Measurements from ENCODE around the gene MACROD1. TPM values are rescaled to one million over a fixed set of nuclear protein-coding genes. Genes with fewer than 3 reads are reported as not detected.

The MACROD1 gene
- total and polyA plus RNA-seq, 2 of the 13 experiments (the other 11 are each of a cell fraction or from before 2014, with no cell fraction given), result 23.1 to 34.5 TPM

DNA sequence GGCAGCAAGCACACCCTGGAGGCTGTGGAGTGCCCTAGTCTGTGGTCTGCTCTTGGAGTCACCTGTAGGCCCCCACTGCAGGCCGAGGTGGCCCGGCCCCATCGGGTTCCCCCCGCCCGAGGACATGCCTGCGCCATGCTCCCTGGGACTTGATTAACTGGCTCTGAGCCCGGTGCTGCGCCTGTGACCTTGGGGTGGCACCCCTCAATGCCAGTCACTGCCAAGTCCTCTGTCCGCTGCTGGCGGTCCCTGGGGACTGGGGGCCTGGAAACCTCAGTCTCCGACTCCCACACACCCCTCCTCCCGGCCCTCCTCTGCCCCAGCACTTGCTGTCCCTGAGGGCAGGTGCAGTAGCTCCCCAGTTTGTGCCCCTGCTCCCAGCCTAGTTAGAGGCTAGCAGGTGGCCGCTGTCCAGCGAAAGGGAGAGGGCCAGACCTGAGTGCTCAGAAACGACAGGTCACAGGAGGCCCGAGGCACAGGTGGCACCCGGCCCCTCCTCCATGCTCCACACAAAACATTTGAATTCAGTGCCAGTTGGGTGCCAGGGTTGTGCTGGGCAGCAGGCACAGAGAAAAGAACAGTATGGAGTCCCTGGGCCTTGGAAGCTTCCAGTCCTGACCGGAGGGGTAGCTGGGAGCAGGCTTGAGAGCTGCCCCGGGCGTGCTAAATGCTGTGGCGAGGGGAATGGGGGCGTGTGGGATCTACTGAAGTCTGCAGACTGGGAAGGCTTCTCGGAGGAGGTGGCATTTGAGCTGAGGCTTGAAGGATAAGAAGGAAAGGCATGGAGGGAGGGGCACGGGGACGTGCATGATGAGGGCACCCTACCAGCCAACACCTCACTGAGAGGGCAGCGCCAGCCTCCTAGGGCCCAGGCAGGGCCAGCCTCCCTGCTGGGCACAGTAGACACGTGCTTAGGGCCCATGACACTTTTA lies 146.5 kb downstream of the MACROD1 start (continued):
- TF ChIP-seq MAZ (IDR thresholded peaks at IDR 0.05; ENCODE audit: borderline replicate concordance, low read depth, low read length) (no peak), MAZ (CRISPR knock-in tag; IDR thresholded peaks at IDR 0.05; ENCODE audit: low read depth) (no peak), ZNF18 (CRISPR knock-in tag; IDR thresholded peaks at IDR 0.05; ENCODE audit: insufficient replicate concordance) (no peak), NFKBIZ (CRISPR knock-in tag; IDR thresholded peaks at IDR 0.05) (no peak), JARID2 (CRISPR knock-in tag; IDR thresholded peaks at IDR 0.05; ENCODE audit: insufficient replicate concordance) (no peak), HNRNPL (IDR thresholded peaks at IDR 0.05; ENCODE audit: low read depth, low read length) (no peak)

GRCh38 chr11:64018310-64018709 lies 147.6 kb downstream of the MACROD1 start:
- Histone ChIP-seq H3K36me3 (replicated peaks in 1 of 2; ENCODE audit: control insufficient read depth in 1 of 2, insufficient read depth in 2 of 2, low read length in 2 of 2) (no peaks in the 10 kb centered on the region), H3K9ac (ENCODE audit: insufficient read depth, low read depth, low read length) (no peak overlapping the region), H3K4me3 (replicated peaks in 1 of 3; ENCODE audit: insufficient read depth in 1 of 3, low read depth in 2 of 3, low read length in 3 of 3) (no peak overlapping the region), H3K4me1 (ENCODE audit: insufficient read depth, low read length) (peaks cover 14% of the 10 kb centered on the region), H4K20me1 (ENCODE audit: insufficient read depth, low read length) (peaks cover 11% of the 10 kb centered on the region; the same call in 1 of the 2 replicates), H3K79me2 (ENCODE audit: insufficient read depth, low read length) (no peaks in the 10 kb centered on the region), H2AFZ (ENCODE audit: low read length) (no peak overlapping the region), H3K27me3 (ENCODE audit: control insufficient read depth in 1 of 2, insufficient read depth in 2 of 2, low read length in 2 of 2) (no peaks in the 10 kb centered on the region), H3K27ac (ENCODE audit: extremely low read length, insufficient read depth, low read length) (no peak overlapping the region), H3K4me2 (ENCODE audit: low read depth, low read length) (no peak overlapping the region), H3K9me3 (ENCODE audit: low read length) (no peaks in the 10 kb centered on the region)
- no peak for TF ChIP-seq HOXA7 (CRISPR knock-in tag; IDR thresholded peaks at IDR 0.05)
- no peak for TF ChIP-seq ZKSCAN8 (CRISPR knock-in tag; IDR thresholded peaks at IDR 0.05; ENCODE audit: borderline replicate concordance)
- no peak for TF ChIP-seq ZNF564 (CRISPR knock-in tag; IDR thresholded peaks at IDR 0.05)
- BruUV-seq (replicated peaks), result no TSS peak
- ATAC-seq (no peak), FAIRE-seq (no peak), DNase-seq (ENCODE audit: low spot score) (no peak)
- CTCF ChIA-PET (ENCODE audit: low intra/inter-chr PET ratio, low total read pairs), result no interaction called here
- in situ Hi-C loops (cut with HindIII; ENCODE audit: extremely low pct_ligation_motif_present, low pct_unique_long_range_greater_than_20kb), result no loop called here
- 88% methylated on average over 4 of the region's 8 CpGs for WGBS (ENCODE audit: low lambda C conversion rate)
- POLR2A ChIA-PET, result no interaction called here
- intact Hi-C loops (cut with micrococcal nuclease; ENCODE audit: unreplicated experiment), result no loop called here

Measured in HepG2 (cell line).